HG03558 (cell line): ENCODE measurements around the gene SEMA3G.

ENCODE experiments used
- ATAC-seq: cut with Tn5 transposase; IDR thresholded peaks from one replicate; pipeline ENCODE4 v1.9.1; 2021; ENCODE audit warnings: moderate number of reproducible peaks; ENCODE audit not compliant: unreplicated experiment; ENCODE audit errors: extremely low read depth

Gene SEMA3G

DNA sequence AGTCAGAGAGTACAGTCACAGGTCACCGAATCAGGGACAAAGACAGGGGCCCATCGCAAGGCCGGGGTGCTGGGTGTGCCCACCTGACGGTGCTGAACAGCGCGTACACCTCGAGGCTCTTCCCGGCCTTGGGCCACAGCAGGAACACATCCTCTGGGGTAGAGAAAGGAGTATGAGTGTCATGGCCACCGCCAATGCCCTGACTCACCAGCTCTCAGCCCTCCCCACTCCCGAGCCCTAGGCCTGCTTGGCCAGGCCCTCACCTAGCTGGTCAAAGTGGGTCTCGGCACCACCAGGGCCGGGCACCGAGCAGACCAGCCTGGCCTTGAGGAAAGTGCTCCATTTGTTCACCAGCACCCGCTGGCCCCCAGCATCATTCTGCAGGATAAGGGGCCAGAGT is 4.2 kb downstream of the SEMA3G start:
- ATAC-seq = no peak

DNA sequence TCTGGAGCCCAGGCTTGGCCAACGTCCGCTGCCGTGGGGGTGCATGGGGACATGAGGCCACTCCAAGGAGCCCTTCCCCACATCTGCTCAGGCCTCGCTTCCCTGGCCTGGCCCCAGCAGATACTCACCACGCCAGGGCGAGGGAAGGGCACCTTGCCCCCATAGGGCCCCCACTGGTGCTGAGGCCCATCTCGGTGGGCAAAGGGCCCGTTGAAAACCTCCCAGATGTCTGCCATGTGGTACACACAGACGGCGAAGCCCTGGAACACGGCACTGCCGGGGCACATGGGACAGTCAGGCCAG is 4.7 kb downstream of the SEMA3G start:
- ATAC-seq = no peak

DNA sequence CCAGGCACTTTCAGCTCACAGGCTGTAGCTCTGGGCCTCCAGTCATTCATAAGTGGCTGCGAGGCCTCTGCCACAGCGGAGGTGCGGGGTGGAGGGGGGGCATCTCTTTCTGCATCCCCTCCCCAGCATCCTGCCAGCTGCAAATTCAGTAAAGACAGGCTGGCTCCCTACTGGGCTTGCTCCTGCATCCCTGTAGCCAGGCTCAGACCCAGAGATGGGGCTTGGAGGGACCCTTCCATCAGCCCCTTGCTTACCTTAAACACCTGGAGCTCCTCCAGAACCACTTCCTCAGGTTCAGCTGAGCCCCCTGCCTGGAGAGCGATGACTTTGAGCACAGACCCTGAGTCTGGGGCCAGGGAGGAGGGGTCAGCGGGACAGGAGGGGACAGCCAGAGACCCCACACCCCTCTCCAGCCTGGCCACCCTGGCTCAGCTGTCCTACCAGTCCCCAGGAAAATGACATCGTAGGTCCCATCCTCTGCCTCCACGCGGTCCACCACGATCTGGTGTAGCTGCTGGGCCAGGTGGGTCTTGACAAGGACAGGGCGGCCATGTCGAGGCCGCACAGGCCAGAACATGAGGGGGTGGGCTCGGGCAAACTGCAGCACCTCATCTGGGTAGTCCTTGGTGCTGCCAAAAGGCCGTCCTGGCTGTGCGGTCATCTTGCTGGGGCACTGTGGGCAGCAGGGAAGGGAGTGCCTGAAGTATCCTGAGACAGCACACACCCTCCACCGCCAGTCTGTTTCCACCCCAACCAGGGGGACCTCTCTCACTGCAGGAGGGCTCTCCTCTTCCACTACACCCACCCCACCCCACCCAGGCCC is 5.3 kb downstream of the SEMA3G start:
- ATAC-seq = no peak

DNA sequence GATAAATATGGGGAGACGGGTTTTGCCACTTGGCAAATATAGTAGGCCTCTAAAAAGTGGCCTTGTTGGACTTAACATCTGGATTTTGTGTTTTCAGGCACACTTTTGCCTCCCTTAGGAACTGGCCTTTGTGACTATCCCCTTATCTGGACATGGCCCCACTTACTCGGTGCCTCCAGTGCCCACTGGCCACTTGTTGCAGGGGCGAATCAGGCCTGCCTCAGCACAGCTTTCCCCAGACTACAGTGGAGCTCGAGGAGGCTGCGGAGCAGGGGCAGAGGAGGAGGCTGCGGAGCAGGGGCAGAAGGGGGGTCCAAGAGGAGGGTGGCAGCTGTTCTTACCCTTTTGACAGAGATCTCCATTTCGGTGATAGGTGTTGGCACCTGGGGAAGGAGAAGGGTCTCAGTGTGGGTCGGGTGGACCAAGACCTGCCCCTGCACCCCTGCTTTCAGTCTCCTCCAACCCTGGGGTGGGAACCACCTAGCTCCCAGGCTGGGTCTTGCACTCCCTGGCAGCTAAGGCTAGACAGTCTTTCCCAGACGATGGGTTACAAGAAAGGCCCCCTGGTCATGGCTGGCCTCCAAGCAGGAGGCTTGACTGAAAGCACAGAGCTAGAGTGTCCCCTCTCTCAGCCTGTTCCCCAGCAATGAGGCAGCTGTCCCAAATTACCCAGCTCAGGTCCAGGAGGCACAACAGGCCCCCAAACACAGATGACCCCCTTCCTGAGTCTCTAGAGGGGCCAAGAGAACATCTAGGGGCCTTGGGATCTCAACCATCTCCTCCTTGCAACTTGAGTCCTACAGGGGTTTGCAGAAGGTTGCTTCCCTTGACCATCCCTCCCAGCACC is 6.1 kb downstream of the SEMA3G start:
- no peak for ATAC-seq

DNA sequence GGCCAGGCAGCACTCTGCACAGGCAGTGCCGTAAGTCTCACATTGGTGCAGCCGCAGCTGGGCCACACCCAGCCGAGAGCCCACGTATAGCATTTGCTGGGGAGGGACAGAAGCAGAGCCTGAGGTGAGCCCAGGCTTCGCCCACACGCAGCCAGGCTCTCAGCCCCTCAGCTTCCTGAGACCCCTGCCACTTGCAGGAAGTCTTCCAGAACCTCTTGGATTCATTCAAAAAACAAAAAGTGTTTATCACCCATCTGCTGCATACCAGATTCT is 6.9 kb downstream of the SEMA3G start:
- no peak for ATAC-seq

DNA sequence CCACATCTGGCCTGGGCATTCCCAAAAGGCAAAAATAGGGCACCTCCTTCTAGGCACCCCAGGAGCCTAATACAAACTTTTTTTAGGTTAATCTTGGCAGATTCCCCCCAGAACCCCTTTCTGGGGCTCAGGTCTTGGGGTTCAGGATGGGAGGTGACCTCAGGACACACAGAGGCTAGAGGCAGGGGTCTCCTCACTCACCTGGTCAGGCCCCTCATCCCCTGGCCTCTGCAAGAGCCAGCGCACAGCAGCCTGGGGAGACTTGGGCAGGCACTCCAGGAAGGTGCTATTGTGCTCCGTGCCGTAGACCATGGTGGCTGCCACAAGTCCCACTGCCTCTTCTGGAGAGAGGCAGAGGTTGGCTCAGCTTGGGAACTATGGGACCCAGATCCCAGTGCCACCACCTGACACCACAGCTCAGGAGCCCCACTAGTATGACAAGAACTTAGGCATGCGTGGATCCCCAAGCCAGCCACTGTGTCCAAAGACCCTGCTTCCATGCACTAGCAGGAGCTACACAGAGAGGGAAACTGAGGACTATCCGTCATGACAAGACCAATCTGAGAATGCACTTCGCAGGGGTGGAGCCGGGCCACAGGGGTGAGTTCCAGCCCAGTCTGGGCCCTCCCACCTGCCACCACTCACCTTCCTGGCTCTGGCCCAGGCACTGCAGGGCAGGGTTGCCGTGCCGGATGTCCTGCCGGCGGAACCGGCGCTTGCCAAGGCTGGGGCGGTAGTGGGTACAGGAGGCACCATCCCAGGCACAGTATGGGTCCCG is 7.4 kb downstream of the SEMA3G start:
- ATAC-seq = no peak

DNA sequence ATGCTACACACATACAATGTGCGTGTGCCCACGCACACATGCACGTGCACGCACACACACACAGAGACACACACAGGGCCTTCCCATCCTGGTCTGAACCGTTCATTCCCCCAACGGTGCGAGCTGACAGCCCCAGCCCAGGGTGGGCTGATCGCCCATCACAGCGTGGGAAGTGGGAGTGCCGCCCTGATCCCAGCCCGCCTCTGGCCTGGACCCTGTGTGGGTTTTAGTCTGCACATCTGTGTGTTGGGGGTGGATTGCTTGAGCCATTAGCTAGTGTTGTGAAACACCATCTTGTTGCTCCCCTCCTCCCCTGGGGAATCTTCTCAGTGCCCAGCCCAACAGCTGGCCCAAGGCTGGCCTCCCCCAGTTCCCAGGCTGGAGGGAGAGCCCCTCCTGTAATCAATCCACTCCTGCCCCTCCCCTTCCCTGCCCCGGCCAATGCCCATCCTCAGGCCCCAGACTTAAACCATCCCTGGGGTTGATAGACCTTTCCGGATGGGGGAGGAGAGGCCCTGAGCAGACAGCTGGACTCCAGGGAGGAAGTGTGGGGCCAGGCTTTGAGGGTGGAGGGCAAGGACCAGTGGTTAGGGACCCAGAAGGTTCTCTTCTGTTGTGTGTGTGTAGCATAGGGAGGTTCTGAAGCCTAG is 8.3 kb downstream of the SEMA3G start:
- no peak for ATAC-seq

DNA sequence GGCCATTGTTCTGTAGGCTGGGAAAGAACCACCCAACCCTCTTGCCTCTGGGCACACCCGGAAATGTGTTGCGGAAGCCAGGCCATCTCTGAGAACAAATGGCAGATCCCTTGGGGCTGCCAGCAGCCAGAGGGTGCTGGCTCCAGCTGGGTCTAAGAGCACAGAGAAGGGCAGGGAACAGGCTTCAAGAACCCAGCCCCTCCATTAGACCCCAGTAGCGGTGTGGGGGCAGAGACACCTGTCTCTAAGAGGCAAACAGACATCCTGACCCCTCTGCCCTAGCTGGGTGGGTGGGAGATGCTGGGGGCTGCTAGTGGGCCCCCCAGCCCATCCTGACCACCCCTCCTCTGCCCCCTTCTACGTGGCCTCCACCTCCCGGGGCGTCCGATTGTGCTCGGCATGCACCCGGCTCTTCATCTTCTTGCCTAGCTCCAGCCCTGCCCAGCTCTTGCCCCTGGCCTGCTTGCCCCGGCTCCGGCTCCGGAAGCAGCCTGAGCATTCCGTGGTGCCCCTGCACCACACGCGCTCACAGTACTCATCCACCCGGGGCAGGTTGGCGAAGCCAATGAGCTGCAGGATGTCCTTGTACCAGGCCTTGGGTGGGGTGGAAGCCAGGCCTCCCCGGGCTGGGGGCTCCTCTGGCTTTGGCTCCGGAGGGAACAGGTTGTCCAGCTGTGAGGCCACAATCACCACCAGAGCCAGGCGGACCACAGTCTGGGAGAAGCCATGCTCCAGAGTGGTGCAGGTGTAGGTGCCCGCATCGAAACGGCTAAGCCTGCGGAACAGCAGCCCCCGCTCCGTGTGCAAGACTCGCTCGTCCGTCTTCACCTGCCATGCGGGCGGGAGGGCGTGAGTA is 9.4 kb downstream of the SEMA3G start:
- no peak for ATAC-seq

DNA sequence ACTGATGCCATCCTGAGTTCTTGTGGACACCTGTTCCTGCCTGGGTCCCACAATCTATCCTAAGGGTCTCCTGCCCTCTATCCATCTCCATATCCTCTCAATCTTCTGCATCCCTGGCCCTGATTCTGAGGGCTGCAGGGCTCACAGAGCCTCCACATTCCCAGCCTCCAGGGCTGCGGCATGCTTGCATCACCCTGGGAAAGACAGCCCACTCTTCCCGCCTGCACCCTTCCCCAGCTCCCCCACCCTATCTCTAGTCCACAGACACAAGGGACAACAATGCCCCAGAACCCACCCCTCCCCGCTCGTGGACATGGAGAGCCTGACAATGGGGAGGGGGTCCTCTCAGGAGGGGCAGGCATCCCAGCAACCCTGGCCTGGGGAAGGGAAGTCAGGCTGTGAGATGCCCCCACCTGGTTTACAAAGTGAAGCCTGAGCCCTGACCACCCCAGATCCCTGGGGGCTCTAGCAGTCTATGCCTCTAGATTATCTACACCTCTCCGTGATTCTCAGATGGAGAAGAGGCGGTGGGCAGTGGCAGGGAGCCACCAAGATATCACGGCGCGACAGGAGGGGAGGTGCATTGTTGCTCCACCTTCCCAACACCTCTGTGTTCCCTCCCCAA is 10.3 kb downstream of the SEMA3G start:
- ATAC-seq = no peak

DNA sequence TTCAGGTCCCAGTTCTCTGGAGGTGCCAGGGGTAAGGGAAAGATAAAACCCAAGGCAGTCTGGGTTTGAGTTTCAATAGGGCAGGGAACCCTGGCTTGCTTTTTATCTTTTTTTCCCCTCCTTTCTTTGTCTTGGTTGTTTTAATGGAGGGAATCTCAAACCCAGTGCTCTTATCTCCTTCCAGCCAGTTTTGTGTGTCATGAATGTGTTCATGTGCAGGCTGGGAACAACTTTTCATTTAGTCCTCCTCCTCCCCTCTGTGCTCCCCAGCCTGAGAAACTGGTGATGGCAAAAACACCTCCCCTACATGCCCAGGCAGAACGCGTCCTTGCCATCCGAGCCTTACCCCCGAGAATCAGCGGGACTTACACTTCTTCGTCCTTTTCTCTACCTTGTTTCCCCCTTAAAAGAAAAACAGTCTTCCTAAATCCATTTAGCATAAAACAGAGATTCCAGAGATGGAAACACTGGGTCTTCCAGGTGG is 10.9 kb downstream of the SEMA3G start:
- ATAC-seq = no peak

DNA sequence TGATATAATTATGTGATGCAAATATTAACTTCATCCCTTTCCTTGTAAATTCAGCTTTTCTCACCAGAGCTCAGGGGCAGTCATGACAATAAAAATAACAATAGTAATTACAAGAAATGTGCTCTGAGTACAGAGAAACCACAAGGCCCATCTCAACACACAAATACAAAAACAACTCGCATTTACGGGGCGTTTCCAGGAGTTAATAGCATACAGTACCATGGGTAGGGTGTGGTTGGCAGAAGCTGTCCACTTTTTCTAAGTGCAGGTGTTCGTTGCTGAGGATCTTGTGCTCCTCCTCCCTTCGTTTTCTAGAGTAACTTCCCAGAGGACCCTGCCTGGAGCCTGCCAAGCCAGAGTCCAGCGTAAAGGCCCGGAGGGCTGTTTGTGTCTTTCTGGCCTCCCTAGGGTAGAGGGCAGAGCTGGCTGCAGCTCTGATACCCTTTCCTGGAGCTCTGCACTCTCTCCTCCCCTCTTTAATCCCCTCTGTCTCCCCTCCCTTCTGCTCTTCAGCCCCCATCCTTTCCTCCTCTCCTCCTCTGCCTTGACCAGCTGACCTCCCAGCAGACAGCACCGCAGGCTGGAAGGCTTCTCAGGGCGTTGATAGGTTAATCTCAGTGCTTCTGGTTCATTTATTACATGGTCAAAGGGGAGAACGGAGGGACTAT is 11.4 kb downstream of the SEMA3G start:
- ATAC-seq = no peak

DNA sequence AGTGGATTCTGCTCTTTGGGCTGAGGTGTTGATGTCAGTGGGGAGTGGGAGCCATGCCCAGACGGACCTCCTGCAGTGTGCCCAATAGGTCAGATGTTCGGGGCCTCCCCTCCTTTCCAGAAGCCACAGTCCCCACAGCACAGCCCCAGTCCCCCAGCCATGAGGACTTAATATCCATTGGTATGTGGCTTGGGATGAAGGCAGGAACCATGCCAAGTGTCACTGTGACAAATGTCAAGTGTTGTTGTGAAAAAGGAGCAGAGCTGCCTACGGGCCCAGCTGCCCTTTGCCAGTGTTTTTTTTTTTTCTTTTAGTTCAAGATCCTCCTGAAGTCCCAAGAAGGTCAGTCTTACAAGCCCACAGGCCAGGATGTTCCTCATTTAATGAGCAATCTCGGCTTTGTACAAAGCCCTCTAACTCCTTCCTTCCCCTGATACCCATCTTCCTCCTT is 12.2 kb downstream of the SEMA3G start:
- no peak for ATAC-seq

DNA sequence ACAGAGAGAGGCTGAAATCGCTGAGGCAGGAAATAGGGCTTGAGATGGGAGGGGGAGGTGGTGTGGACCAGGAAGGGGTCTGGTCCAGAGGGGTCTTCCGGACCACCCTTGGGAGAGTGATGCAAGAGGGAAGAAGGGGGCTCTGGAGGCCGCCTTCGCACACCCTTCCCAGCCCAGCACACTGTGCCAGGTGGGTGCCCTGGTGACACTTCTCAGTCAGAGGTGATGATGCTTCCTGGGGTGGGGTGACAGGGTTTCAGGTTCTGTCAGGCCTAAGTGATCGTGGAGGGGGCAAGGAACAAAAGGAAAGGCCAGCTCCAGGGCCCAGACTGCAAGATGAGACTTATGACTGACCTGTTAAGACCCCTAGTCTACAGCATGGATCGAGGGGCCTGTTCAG is 12.7 kb downstream of the SEMA3G start:
- no peak for ATAC-seq

DNA sequence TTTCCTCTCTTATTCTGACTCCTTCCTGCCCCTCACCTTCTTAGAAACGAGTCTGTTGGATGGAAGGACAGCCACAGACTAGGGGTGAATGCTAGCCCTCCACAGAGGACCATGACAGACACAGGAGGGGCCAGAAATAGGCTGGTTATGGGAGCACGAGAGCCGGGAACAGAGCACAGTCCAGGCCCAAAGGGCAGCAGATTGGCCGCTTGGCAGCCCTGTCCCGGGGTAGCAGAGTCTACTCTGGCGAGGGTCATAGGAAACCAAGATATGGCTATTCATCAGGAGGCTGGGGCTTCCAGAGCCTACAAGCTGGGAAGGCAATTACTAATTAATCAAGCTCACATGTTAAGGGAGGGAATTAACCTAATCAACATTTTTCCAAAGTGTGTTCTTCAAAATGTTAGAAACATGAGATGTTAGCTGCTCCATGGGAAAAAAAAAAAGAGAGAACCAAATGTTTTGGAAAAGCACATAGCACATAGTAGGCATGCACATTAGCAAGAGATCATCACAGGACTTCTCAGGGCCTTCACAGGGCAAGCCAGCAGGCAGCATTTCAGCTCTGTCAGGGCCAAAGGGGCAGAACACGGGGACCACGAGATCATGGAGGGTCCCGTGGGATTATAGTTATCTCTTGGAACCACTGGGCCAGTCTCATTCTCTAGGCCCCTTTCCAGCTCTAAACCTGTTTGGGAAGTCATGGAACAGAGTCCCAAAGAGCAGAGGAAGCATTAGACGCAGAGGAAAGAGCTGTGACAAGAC is 13.3 kb downstream of the SEMA3G start:
- ATAC-seq = no peak

DNA sequence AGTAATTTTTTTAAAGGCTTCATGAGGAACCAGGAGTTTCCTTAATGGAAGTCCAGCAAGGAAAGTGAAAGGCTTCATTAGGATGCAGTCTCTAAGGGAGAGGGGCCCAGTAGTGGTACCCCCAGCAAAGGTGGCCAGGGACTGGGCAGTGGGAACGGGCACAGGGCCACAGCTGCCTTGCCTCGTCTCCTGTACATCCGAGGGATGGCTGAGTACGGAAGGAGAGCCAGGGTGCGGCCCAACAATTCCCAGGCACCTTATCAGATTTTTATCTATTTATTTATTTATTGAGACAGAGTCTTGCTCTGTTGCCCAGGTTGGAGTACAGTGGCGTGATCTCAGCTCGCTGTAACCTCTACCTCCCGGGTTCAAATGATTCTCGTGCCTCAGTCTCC is 14.5 kb downstream of the SEMA3G start:
- ATAC-seq = no peak

DNA sequence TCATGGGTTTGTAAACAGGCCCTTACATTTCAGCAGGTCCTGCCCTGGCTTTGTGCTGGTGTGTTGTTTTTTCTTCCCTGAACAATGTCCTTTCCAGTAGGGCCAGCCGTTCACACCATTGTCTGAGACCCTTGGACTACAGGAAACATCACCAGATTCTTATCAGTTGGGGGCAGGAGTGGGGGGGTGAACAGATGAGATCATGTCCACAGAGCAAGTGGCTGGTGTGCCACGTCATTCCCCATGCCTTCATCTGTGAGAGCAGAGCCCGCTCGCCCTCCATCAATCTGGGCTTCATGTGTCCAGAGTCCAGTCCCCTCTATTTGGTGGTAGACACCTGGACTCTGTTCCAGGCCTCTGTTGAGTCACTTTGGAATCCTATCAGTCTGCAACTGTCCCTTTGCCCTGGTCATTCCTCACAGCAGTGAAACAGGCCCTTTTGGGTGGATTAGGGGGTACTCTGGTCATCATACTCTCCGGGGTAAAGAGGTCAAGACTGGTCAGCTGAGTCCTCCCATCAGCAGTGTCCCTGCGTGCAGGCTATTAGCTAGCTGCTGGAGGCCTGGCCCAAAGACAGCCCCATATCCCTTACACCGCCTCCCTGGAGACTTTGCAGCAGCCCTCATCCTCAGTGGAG is 15.0 kb downstream of the SEMA3G start:
- no peak for ATAC-seq

DNA sequence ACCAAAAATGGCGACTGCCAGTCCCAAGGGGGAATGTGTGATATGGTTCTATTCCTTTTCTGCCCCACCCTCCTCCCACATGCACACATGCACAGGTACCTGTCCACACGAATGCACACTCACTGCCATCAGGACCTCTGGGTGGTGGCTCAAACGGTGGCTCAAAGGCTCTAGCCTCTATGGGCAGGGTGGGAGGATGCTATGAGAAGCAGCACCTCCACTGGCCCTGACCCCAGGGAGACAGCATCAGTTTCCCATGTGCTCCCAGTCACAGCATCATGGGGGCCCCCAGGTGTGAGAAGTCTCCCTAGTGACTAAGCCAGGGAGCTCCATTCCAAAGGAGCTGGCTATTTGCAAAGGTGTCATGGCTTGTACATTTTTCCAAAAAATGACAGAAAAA is 15.9 kb downstream of the SEMA3G start:
- ATAC-seq = no peak
